Erythroblast (primary cell): ENCODE data around the gene CYP11A1.

Source experiments
- GATA1 ChIP-seq: IDR thresholded peaks from 2 replicates; pipeline ENCODE4 v1.6.1; 2011; ENCODE audit warnings: low read depth, mild to moderate bottlenecking, control low read depth, low read length, moderate library complexity
- POLR2A ChIP-seq: IDR thresholded peaks from 2 replicates; pipeline ENCODE4 v1.6.1; 2011; ENCODE audit warnings: mild to moderate bottlenecking, low read length

- TF ChIP-seq POLR2A (no peak), GATA1 (no peak)
These were observed 2.3 kb upstream of the CYP11A1 start for GRCh38 chr15:74369756-74370155.
